VCaP (cell line): ENCODE measurements around the gene RBM14.

Experiments
- H3K27ac ChIP-seq: fragments of 450-650 bp; 2 replicates; pipeline ENCODE4 v1.5.1; 2017
- TF ChIP-seq, protein P1 (sequence below): fragments of 450-650 bp; conservative IDR thresholded peaks from 2 replicates; pipeline ENCODE4 v1.5.1; 2017; ENCODE audit warnings: mild to moderate bottlenecking, moderate library complexity

Gene RBM14

DNA sequence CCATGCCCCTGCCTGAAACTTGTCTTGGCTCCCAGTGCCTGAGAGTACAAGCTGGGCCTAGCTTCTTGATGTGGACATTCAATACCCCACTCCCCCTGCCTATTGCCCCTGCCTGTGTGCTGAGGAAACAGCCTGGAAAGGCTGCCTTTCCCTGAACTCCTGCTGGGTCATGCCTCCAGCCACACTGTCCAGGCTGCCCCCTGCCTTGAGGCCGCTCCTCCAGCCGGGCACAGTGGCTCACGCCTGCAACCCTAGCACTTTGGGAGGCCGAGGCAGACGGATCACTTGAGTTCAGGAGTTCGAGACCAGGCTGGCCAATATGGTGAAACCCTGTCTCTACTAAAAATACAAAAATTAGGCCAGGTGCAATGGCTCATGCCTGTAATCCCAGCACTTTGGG, 13.4 kb upstream of the RBM14 start:
- TF ChIP-seq, protein P1, sequence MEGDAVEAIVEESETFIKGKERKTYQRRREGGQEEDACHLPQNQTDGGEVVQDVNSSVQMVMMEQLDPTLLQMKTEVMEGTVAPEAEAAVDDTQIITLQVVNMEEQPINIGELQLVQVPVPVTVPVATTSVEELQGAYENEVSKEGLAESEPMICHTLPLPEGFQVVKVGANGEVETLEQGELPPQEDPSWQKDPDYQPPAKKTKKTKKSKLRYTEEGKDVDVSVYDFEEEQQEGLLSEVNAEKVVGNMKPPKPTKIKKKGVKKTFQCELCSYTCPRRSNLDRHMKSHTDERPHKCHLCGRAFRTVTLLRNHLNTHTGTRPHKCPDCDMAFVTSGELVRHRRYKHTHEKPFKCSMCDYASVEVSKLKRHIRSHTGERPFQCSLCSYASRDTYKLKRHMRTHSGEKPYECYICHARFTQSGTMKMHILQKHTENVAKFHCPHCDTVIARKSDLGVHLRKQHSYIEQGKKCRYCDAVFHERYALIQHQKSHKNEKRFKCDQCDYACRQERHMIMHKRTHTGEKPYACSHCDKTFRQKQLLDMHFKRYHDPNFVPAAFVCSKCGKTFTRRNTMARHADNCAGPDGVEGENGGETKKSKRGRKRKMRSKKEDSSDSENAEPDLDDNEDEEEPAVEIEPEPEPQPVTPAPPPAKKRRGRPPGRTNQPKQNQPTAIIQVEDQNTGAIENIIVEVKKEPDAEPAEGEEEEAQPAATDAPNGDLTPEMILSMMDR: no peak
- H3K27ac ChIP-seq: no peak overlapping the region

DNA sequence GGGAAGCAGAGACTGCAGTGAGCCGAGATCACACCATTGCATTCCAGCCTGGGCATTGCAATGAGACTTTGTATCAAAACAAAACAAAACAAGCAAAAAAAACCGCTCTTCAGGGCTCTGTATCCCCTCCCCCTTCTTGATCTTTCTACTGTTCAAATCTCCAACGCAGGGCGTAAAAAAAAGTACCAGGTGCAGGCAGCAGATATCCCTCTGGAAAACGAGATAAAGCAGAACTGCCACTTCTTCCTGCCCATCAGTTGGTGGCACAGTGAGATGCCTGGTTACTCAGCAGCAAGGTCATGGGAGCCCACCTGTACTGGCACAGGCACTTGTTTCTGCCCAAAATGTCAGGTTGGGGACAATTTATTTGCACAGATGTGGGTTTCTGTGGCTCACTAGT, 12.3 kb upstream of the RBM14 start:
- TF ChIP-seq, protein P1: no peak
- no peak overlapping the region for H3K27ac ChIP-seq

DNA sequence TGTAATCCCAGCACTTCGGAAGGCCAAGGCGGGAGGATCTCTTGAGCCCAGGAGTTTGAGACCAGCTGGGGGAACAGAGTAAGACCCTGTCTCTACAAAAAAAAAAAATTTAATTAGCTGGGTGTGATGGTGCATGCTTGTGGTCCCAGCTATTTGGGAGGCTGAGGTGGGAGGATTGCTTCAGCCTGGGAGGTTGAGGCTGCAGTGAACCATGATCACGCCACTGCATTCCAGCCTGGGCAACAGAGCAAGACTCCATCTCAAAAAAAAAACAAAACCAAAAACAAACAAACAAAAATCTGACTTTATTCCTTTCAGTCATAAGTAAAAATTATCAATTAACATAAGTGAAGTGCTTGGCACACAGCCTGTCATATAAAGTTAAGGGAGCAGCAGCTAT, 9.8 kb upstream of the RBM14 start:
- peak overlapping the region; percentile 33 for H3K27ac ChIP-seq

DNA sequence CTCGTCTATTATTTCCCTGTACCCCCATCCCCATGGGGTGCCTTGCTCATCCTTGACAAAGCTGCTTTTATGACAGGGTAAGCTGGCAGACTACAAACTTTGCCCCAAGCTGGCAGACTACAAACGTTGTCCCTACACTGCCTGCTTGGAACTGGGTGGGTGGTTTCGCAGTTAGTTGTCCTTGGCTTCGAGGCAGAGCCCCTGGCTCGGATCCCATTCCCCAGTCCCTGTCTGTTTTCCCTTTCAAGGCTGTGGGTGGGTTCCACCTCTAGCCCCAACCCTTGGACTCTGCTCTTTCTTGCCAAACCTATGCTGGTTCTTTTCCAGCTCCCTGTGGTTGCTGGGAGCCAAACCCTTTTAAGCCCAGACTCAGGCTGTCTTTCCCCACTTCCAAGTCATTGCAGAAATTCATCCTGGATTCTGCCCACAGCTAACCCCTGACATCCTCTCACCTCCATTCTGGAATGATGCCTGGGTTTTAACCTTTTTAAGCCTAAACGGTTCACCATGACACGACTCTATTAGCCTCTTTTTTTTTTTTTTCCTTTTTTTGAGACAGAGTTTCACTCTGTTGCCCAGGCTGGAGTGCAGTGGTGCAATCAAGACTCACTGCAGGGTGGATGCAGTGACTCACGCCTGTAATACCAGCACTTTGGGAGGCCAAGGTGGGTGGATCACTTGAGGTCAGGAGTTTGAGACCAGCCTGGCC, 9.2 kb upstream of the RBM14 start:
- TF ChIP-seq, protein P1: no peak
- peak overlapping the region; percentile 33 for H3K27ac ChIP-seq

DNA sequence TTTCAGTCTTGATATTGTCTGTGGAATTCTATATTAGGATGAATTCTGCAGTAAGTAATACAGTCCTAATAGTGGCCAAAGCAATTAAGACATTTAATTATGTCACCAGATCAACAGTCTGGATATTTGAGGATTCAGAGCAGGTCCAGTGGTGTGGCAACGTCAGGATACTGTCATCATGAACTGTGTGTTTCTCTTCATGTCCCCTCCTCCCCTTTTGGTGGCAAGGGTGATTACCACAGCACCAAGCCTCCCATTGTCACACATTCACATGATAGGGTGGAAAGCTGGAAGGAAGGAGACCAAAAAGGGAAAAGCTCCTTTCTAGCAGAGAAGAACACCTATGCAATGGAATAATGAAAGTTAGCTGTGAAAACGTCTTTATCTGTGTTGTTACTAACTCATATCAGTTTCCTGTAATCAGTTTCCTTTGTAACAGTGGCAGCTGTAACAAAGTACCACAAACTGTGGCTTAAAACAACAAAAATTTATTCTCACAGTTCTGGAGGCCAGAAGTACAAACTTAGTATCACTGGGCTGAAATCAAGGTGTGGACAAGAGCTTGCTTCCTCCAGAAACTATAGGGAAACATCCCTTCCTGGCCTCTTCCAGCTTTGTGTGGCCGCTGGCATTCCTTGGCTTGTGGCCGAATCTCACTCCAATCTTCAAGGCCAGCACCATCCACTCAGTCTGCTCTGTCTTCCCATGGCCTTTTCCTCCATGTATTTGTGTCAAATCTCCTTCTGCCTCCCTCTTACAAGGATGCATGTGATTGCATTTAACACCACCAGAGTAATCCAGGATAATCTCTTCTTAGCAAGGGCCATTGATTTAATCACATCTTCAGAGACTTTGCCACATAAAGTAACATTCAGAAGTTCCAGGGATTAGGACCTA, 6.5 kb upstream of the RBM14 start:
- no peak overlapping the region for H3K27ac ChIP-seq
- TF ChIP-seq, protein P1: no peak

DNA sequence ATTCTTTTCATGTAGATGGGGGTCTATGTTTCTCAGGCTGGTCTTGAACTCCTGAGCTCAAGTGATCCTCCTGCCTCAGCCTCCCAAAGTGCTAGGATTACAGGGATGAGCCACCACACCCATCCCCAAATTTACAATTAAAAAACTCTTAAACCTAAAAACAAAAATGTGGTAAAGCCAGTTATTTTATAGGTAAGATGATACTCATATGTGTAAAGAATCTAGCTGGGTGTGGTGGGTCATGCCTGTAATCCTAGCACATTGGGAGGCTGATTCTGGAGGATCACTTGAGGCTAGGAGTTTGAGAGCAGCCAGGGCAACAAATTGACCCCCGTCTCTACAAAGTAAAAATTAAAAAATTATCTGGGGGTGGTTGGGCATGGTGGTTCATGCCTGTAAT, 4.0 kb upstream of the RBM14 start:
- TF ChIP-seq, protein P1: no peak
- H3K27ac ChIP-seq: no peak overlapping the region

DNA sequence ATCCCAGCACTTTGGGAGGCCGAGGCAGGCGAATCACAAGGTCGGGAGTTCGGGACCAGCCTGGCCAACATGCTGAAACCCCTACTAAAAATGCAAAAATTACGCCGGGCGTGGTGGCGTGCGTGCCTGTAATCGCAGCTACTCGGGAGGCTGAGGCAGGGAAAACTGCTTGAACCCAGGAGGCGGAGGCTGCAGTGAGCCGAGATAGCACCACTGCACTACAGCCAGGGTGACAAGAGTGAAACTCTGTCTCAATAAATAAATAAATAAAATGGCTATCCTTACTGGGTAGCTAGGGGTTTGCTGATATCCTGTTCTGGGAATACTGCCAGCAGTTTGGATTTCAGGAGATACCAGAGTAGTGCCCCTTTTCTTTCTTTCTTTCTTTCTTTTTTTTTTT, 2.4 kb upstream of the RBM14 start:
- no peak overlapping the region; the same call in 1 of the 2 replicates for H3K27ac ChIP-seq
- TF ChIP-seq, protein P1: no peak
